CD14-positive monocyte (primary cell): ENCODE results near the gene IQCN. TPM values are rescaled to one million over a fixed set of nuclear protein-coding genes. Genes with fewer than 3 reads are reported as not detected.
A peak's percentile ranks its signal among the peaks of the same experiment; 100 is the strongest.

Source experiments
- DNase-seq, 3 donors: peaks; one replicate each; pipeline ENCODE4 v3.0.0-alpha.2; 2011 to 2022
- H2AFZ ChIP-seq: 2 replicates; pipeline ENCODE4 v1.6.0; 2012; ENCODE audit warnings: mild to moderate bottlenecking, low read depth, low read length, inconsistent platforms; ENCODE audit not compliant: insufficient read depth, poor library complexity, severe bottlenecking
- H3K27ac ChIP-seq, 2 donors: 1 replicate in 1 of 2; 2 replicates in 1 of 2; pipeline ENCODE4 v1.5.1; 2012 to 2013; ENCODE audit warnings: low read length in 2 of 2, control low read depth in 1 of 2, inconsistent platforms in 1 of 2, low read depth in 1 of 2, mild to moderate bottlenecking in 1 of 2
- H3K27me3 ChIP-seq, 2 donors: one replicate each; pipeline versions ENCODE4 v1.6.0 to v1.6.1; 2011 to 2013; ENCODE audit warnings: low read length in 2 of 2; ENCODE audit not compliant: control insufficient read depth in 2 of 2, insufficient read depth in 2 of 2
- H3K36me3 ChIP-seq, 2 donors: replicated peaks in 1 of 2; 1 replicate in 1 of 2; 2 replicates in 1 of 2; pipeline versions ENCODE4 v1.5.1 to v1.6.1; 2012 to 2013; ENCODE audit warnings: low read length in 2 of 2, control low read depth in 1 of 2, inconsistent platforms in 1 of 2, mild to moderate bottlenecking in 1 of 2; ENCODE audit not compliant: insufficient read depth in 2 of 2, control insufficient read depth in 1 of 2
- H3K4me1 ChIP-seq, 2 donors: 1 replicate in 1 of 2; 2 replicates in 1 of 2; pipeline versions ENCODE4 v1.5.1 to v1.6.1; 2012 to 2013; ENCODE audit warnings: low read length in 2 of 2, control low read depth in 1 of 2, inconsistent platforms in 1 of 2, mild to moderate bottlenecking in 1 of 2, moderate library complexity in 1 of 2; ENCODE audit not compliant: insufficient read depth in 2 of 2, control insufficient read depth in 1 of 2
- H3K4me2 ChIP-seq: replicated peaks from 2 replicates; pipeline ENCODE3; 2012; ENCODE audit warnings: low read length, moderate library complexity, mild to moderate bottlenecking; ENCODE audit not compliant: poor library complexity, severe bottlenecking; ENCODE audit errors: extremely low read depth
- H3K4me3 ChIP-seq, 3 experiments: fragments of 200-600 bp in 1 of 3; sonication (generic) in 1 of 3; replicated peaks in 1 of 3; 1 replicate in 2 of 3; 2 replicates in 1 of 3; pipeline ENCODE4 v1.5.1; 2011 to 2013; ENCODE audit warnings: low read length in 3 of 3, mild to moderate bottlenecking in 3 of 3, control low read depth in 2 of 3, low read depth in 2 of 3, inconsistent platforms in 1 of 3, moderate library complexity in 1 of 3
- H3K79me2 ChIP-seq: 2 replicates; pipeline ENCODE4 v1.6.0; 2012; ENCODE audit warnings: mild to moderate bottlenecking, control low read depth, inconsistent platforms, low read length, moderate library complexity; ENCODE audit not compliant: insufficient read depth
- H3K9ac ChIP-seq: 2 replicates; pipeline ENCODE4 v1.6.0; 2017; ENCODE audit warnings: low read length, mild to moderate bottlenecking; ENCODE audit not compliant: insufficient read depth, poor library complexity, severe bottlenecking
- H3K9me3 ChIP-seq, 2 donors: replicated peaks in 1 of 2; 1 replicate in 1 of 2; 2 replicates in 1 of 2; pipeline versions ENCODE4 v1.5.1 to v1.6.1; 2012 to 2013; ENCODE audit warnings: low read length in 2 of 2, control low read depth in 1 of 2; ENCODE audit not compliant: control insufficient read depth in 1 of 2, insufficient read depth in 1 of 2
- H4K20me1 ChIP-seq: 2 replicates; pipeline ENCODE4 v1.6.0; 2012; ENCODE audit warnings: mild to moderate bottlenecking, low read length, control low read depth, moderate library complexity; ENCODE audit not compliant: insufficient read depth
- H3K27ac Mint-ChIP-seq, 7 donors: one replicate each; pipeline ENCODE4 v1.8.0; 2020; ENCODE audit warnings: mild to moderate bottlenecking in 7 of 7, mixed read lengths in 7 of 7, moderate library complexity in 6 of 7, inconsistent platforms in 2 of 7
- H3K27me3 Mint-ChIP-seq, 3 donors: one replicate each; pipeline ENCODE4 v1.8.0; 2021 to 2022; ENCODE audit warnings: low read depth in 3 of 3, mild to moderate bottlenecking in 3 of 3, mixed read lengths in 3 of 3, moderate library complexity in 3 of 3, inconsistent platforms in 1 of 3
- H3K36me3 Mint-ChIP-seq, 2 donors: one replicate each; pipeline ENCODE4 v1.8.0; 2020; ENCODE audit warnings: mixed read lengths in 2 of 2, inconsistent platforms in 1 of 2, mild to moderate bottlenecking in 1 of 2
- H3K4me1 Mint-ChIP-seq: one replicate; pipeline ENCODE4 v1.8.0; 2020; ENCODE audit warnings: mild to moderate bottlenecking, mixed read lengths
- H3K4me3 Mint-ChIP-seq, 2 donors: one replicate each; pipeline ENCODE4 v1.8.0; 2020; ENCODE audit warnings: mild to moderate bottlenecking in 2 of 2, mixed read lengths in 2 of 2, moderate library complexity in 1 of 2
- H3K9me3 Mint-ChIP-seq, 7 donors: one replicate each; pipeline ENCODE4 v1.8.0; 2020 to 2022; ENCODE audit warnings: mixed read lengths in 7 of 7, mild to moderate bottlenecking in 6 of 7, moderate library complexity in 6 of 7, inconsistent platforms in 2 of 7
- CTCF ChIP-seq: fragments of 200-600 bp; IDR thresholded peaks from one replicate; pipeline ENCODE4 v1.8.0; 2022; ENCODE audit warnings: antibody characterized with exemption, mild to moderate bottlenecking
- WGBS: methylation state at CpG from one replicate; pipeline ENCODE4 v1.1.5; 2013; ENCODE audit warnings: missing lambda C conversion rate; ENCODE audit not compliant: insufficient coverage; 5-methylcytosine and 5-hydroxymethylcytosine counted together
- intact Hi-C, 2 donors: fragments of 100-400 bp; cut with micrococcal nuclease; formaldehyde crosslinking; loops; one replicate each; pipeline versions ENCODE4 v1.15.0 to v1.15.1; 2023
- polyA plus RNA-seq, 3 donors: library from polyadenylated mRNA; depleted of rRNA in 1 of 3; unstranded in 2 of 3; stranded (reverse) in 1 of 3; fragments of 300-500 nt in 2 of 3; fragments of >200 nt in 1 of 3; fragmentation: Illumina TruSeq in 2 of 3; gene quantifications; 1 replicate in 2 of 3; 2 replicates in 1 of 3; pipeline ENCODE4 v1.2.3, GENCODE V29; 2012 to 2021

Gene IQCN
- polyA plus RNA-seq, 3 donors, result 6.9 TPM; not detected in 2

- H3K27me3 Mint-ChIP-seq, result peaks cover 0 to 2% (median 0%) of the 10 kb centered on the region in 3 donors
- Histone ChIP-seq H3K36me3 (peaks cover 0 to 8% of the 10 kb centered on the region in 2 donors), H3K4me1 (no peaks in the 10 kb centered on the region), H2AFZ (no peak overlapping the region), H3K27ac (no peak overlapping the region), H3K4me2 (no peak overlapping the region), H3K79me2 (no peaks in the 10 kb centered on the region), H3K9ac (no peak overlapping the region), H3K4me3 (no peak overlapping the region), H4K20me1 (peaks cover 11% of the 10 kb centered on the region), H3K9me3 (no peaks in the 10 kb centered on the region), H3K27me3 (no peaks in the 10 kb centered on the region)
- H3K4me3 Mint-ChIP-seq, result peak overlapping the region in 1 of 2 donors; percentile 24
- intact Hi-C loops, result no loop called here
- no peak for TF ChIP-seq CTCF
- WGBS, result 83% methylated on average over 2 of the region's 2 CpGs
- no peak overlapping the region for H3K27ac Mint-ChIP-seq
- DNase-seq, result peak in 1 of 3 donors; percentile 31
- H3K4me1 Mint-ChIP-seq, result peaks cover 1% of the 10 kb centered on the region
- no peaks in the 10 kb centered on the region for H3K9me3 Mint-ChIP-seq
- H3K36me3 Mint-ChIP-seq, result peaks cover 8% of the 10 kb centered on the region in 2 donors
These were observed 12.8 kb downstream of the IQCN start for GRCh38 chr19:18261474-18261873.

- Histone ChIP-seq H3K4me1 (peaks cover 2 to 4% of the 10 kb centered on the region in 2 donors), H3K4me3 (no peak overlapping the region), H3K36me3 (no peaks in the 10 kb centered on the region), H3K27ac (no peak overlapping the region), H3K79me2 (no peaks in the 10 kb centered on the region), H4K20me1 (peaks cover 9% of the 10 kb centered on the region), H3K4me2 (no peak overlapping the region), H3K9me3 (no peaks in the 10 kb centered on the region), H3K27me3 (no peaks in the 10 kb centered on the region), H3K9ac (no peak overlapping the region), H2AFZ (no peak overlapping the region)
- peak; percentile 21 to 61 (median 32) for DNase-seq
- 90% methylated on average over 3 of the region's 4 CpGs for WGBS
- no peak overlapping the region for H3K4me3 Mint-ChIP-seq
- H3K27me3 Mint-ChIP-seq, result peaks cover 3 to 9% (median 3%) of the 10 kb centered on the region in 3 donors
- TF ChIP-seq CTCF, result no peak
- intact Hi-C loops, result loop anchor here in 1 of 2 donors (10.0 kb wide), 1 partner anchor 195 kb away; no protein-coding TSS in a partner anchor
- H3K4me1 Mint-ChIP-seq, result peaks cover 3% of the 10 kb centered on the region
- H3K27ac Mint-ChIP-seq, result no peak overlapping the region
- no peaks in the 10 kb centered on the region for H3K9me3 Mint-ChIP-seq
- no peaks in the 10 kb centered on the region for H3K36me3 Mint-ChIP-seq
These were observed 14.4 kb downstream of the IQCN start for GRCh38 chr19:18259893-18260292.
